Body of pancreas (tissue), 4 donors: ENCODE data around the gene CCL23.

Experiments
- CTCF ChIP-seq, 7 experiments: fragments of 450-650 bp in 4 of 7; fragments of 200-600 bp in 3 of 7; sonication (generic) in 3 of 7; IDR thresholded peaks; one replicate each; pipeline ENCODE4 v1.5.1; 2016 to 2019; ENCODE audit warnings: antibody characterized with exemption in 7 of 7
- POLR2A ChIP-seq, 3 donors: fragments of 450-650 bp; IDR thresholded peaks; one replicate each; pipeline ENCODE4 v1.6.1; 2016; ENCODE audit warnings: antibody characterized with exemption in 3 of 3, mild to moderate bottlenecking in 2 of 3

GRCh38 chr17:36055171-36055570 is 37.4 kb upstream of the CCL23 start:
- TF ChIP-seq CTCF (IDR thresholded peaks at IDR 0.05) = no peak
- no peak for TF ChIP-seq POLR2A (IDR thresholded peaks at IDR 0.05)
